ENCODE data around the gene DNM2. TPM values are rescaled to one million over a fixed set of nuclear protein-coding genes. Genes with fewer than 3 reads are reported as not detected.

Gene DNM2
- total and polyA plus RNA-seq, 2 of the 13 experiments (the other 11 are each of a cell fraction or from before 2014, with no cell fraction given), result 41.7 to 59.8 TPM

GRCh38 chr19:10835754-10836478 is 118.0 kb downstream of the DNM2 start, which contains the start of gene TMED1 (continued):
- TF ChIP-seq, protein P1, sequence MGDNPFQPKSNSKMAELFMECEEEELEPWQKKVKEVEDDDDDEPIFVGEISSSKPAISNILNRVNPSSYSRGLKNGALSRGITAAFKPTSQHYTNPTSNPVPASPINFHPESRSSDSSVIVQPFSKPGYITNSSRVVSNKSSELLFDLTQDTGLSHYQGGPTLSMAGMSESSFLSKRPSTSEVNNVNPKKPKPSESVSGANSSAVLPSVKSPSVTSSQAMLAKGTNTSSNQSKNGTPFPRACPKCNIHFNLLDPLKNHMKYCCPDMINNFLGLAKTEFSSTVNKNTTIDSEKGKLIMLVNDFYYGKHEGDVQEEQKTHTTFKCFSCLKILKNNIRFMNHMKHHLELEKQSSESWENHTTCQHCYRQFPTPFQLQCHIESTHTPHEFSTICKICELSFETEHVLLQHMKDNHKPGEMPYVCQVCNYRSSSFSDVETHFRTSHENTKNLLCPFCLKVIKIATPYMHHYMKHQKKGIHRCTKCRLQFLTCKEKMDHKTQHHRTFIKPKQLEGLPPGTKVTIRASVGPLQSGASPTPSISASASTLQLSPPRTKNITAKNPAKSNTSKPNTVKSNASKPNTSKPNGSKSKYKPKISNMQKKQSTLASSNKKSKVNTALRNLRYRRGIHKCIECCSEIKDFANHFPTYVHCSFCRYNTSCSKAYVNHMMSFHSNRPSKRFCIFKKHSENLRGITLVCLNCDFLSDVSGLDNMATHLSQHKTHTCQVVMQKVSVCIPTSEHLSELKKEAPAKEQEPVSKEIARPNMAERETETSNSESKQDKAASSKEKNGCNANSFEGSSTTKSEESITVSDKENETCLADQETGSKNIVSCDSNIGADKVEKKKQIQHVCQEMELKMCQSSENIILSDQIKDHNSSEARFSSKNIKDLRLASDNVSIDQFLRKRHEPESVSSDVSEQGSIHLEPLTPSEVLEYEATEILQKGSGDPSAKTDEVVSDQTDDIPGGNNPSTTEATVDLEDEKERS (CRISPR knock-in tag; IDR thresholded peaks at IDR 0.05), result no peak
- TF ChIP-seq ZNF761 (CRISPR knock-in tag; conservative IDR thresholded peaks at IDR 0.05) (no peak; the same call in 1 of the 2 replicates), NFE2L2 (IDR thresholded peaks at IDR 0.05; ENCODE audit: low read length) (no peak), ZNF800 (CRISPR knock-in tag; IDR thresholded peaks at IDR 0.05) (no peak; the same call in 1 of the 2 replicates), KDM5B (CRISPR knock-in tag; IDR thresholded peaks at IDR 0.05; ENCODE audit: borderline replicate concordance) (0 out of 2 replicates have a peak, but pooled peaks have one; percentile 31), THYN1 (CRISPR knock-in tag; IDR thresholded peaks at IDR 0.05; ENCODE audit: borderline replicate concordance, low read depth) (no peak), GABPB1 (CRISPR knock-in tag; IDR thresholded peaks at IDR 0.05) (peak; percentile 73), SP1 (IDR thresholded peaks at IDR 0.05) (no peak), SP1 (CRISPR knock-in tag; IDR thresholded peaks at IDR 0.05) (peak; percentile 83), ZSCAN12 (CRISPR knock-in tag; IDR thresholded peaks at IDR 0.05) (no peak), ZNF335 (CRISPR knock-in tag; IDR thresholded peaks at IDR 0.05) (peak; percentile 100), ZNF234 (CRISPR knock-in tag; conservative IDR thresholded peaks at IDR 0.05) (no peak), GATAD2A (CRISPR knock-in tag; IDR thresholded peaks at IDR 0.05) (no peak), NFIB (CRISPR knock-in tag; IDR thresholded peaks at IDR 0.05; ENCODE audit: borderline replicate concordance) (no peak), ATF6 (CRISPR knock-in tag; conservative IDR thresholded peaks at IDR 0.05) (no peak)
- TF ChIP-seq, protein P2, sequence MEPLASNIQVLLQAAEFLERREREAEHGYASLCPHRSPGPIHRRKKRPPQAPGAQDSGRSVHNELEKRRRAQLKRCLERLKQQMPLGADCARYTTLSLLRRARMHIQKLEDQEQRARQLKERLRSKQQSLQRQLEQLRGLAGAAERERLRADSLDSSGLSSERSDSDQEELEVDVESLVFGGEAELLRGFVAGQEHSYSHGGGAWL (CRISPR knock-in tag; IDR thresholded peaks at IDR 0.05), result peak; percentile 54; the same call in 1 of the 2 replicates

All from HepG2 (cell line).